PC-3 (cell line): ENCODE data around the gene OTX2. TPM values are rescaled to one million over a fixed set of nuclear protein-coding genes. Genes with fewer than 3 reads are reported as not detected.

Source experiments
- ATAC-seq: fragments of 200-7000 bp; cut with Tn5 transposase; 2 replicates; pipeline ENCODE4 v1.9.1; 2020; ENCODE audit warnings: mild to moderate bottlenecking, moderate library complexity
- BruUV-seq: library from RNA; stranded (reverse); fragments of 400-500 nt; replicated peaks from 2 replicates; lab custom pipeline; 2021; lab: Mats Ljungman, UMichigan
- CTCF ChIA-PET: fragments of 300-600 bp; sonication (Branson Sonifier 250); formaldehyde crosslinking; loops from one replicate; lab custom pipeline; 2022; ENCODE audit warnings: antibody characterized with exemption; lab: Charles Lee
- POLR2A ChIA-PET: fragments of 300-600 bp; sonication (Branson Sonifier 250); formaldehyde crosslinking; loops from one replicate; lab custom pipeline; 2022; ENCODE audit warnings: antibody characterized with exemption; ENCODE audit not compliant: unreplicated experiment; lab: Charles Lee
- DNase-seq: peaks from one replicate; pipeline ENCODE4 v3.0.0-alpha.2; 2015
- H2AFZ ChIP-seq: fragments of 300-600 bp; sonication (generic); 2 replicates; pipeline ENCODE4 v1.6.0; 2016; ENCODE audit warnings: antibody characterized with exemption, low read length
- H3F3A ChIP-seq: fragments of 300-600 bp; sonication (generic); one replicate; pipeline ENCODE4 v1.6.0; 2017; ENCODE audit warnings: antibody characterized with exemption, low read length, control low read depth, mild to moderate bottlenecking; ENCODE audit not compliant: unreplicated experiment
- H3K27ac ChIP-seq: fragments of 300-600 bp; sonication (generic); 2 replicates; pipeline ENCODE4 v1.5.1; 2016; ENCODE audit warnings: mild to moderate bottlenecking, low read length
- H3K27me3 ChIP-seq: fragments of 300-600 bp; sonication (generic); 2 replicates; pipeline ENCODE4 v1.6.1; 2016; ENCODE audit warnings: low read length, mixed read lengths
- H3K36me3 ChIP-seq: fragments of 300-600 bp; sonication (generic); 2 replicates; pipeline ENCODE4 v1.6.1; 2016; ENCODE audit warnings: low read depth, mixed run types, low read length, mixed read lengths
- H3K4me1 ChIP-seq: fragments of 300-600 bp; sonication (generic); 2 replicates; pipeline ENCODE4 v1.5.1; 2016; ENCODE audit warnings: low read length; ENCODE audit not compliant: insufficient read depth
- H3K4me2 ChIP-seq: fragments of 300-600 bp; sonication (generic); 2 replicates; pipeline ENCODE4 v1.6.0; 2016; ENCODE audit warnings: low read length
- H3K4me3 ChIP-seq: fragments of 300-600 bp; sonication (generic); 2 replicates; pipeline ENCODE4 v1.5.1; 2016; ENCODE audit warnings: mild to moderate bottlenecking, low read length, mixed read lengths
- H3K79me2 ChIP-seq: fragments of 300-600 bp; sonication (generic); 2 replicates; pipeline ENCODE4 v1.6.1; 2017; ENCODE audit warnings: low read length, mixed read lengths
- H3K9ac ChIP-seq: fragments of 300-600 bp; sonication (generic); 2 replicates; pipeline ENCODE4 v1.6.0; 2016; ENCODE audit warnings: mild to moderate bottlenecking, low read length
- H3K9me2 ChIP-seq: fragments of 300-600 bp; sonication (generic); replicated peaks from 2 replicates; pipeline ENCODE4 v1.6.1; 2016; ENCODE audit warnings: mixed run types, low read length, mixed read lengths
- H3K9me3 ChIP-seq: fragments of 300-600 bp; sonication (generic); 2 replicates; pipeline ENCODE4 v1.6.1; 2016; ENCODE audit warnings: low read length, mixed read lengths
- H4K20me1 ChIP-seq: fragments of 300-600 bp; sonication (generic); 2 replicates; pipeline ENCODE4 v1.6.1; 2016; ENCODE audit warnings: low read length, mixed read lengths
- CTCF ChIP-seq: fragments of 300-600 bp; sonication (generic); conservative IDR thresholded peaks from 2 replicates; pipeline ENCODE4 v1.5.1; 2017; ENCODE audit warnings: antibody characterized with exemption, low read depth, mild to moderate bottlenecking, low read length
- EZH2 ChIP-seq: fragments of 300-600 bp; sonication (generic); IDR thresholded peaks from one replicate; pipeline ENCODE4 v1.6.1; 2017; ENCODE audit warnings: antibody characterized with exemption, mild to moderate bottlenecking, low read length; ENCODE audit not compliant: unreplicated experiment
- EZH2phosphoT487 ChIP-seq: fragments of 300-600 bp; sonication (generic); IDR thresholded peaks from 2 replicates; pipeline ENCODE4 v1.6.1; 2018; ENCODE audit warnings: mild to moderate bottlenecking, antibody characterized with exemption, low read length, borderline replicate concordance
- intact Hi-C: fragments of 100-400 bp; cut with micrococcal nuclease; formaldehyde crosslinking; loops from 2 replicates; pipeline ENCODE4 v1.9.0; 2023
- total RNA-seq: library from RNA; depleted of rRNA; stranded (reverse); fragments of >200 nt; gene quantifications from 2 replicates; pipeline ENCODE4 v1.2.3, GENCODE V29; 2014

OTX2 gene
- total RNA-seq, 1 experiment from 2014 or later: not detected

- BruUV-seq: no TSS peak
- Histone ChIP-seq H4K20me1 (no peaks in the 10 kb centered on the region), H3K9ac (no peak overlapping the region), H3K9me3 (no peaks in the 10 kb centered on the region), H3K4me1 (no peaks in the 10 kb centered on the region), H3K27me3 (peaks cover 94% of the 10 kb centered on the region), H3K79me2 (no peaks in the 10 kb centered on the region), H3K36me3 (no peaks in the 10 kb centered on the region), H2AFZ (no peak overlapping the region), H3K27ac (no peak overlapping the region), H3F3A (no peaks in the 10 kb centered on the region), H3K4me2 (no peak overlapping the region), H3K4me3 (no peak overlapping the region), H3K9me2 (no peaks in the 10 kb centered on the region)
- intact Hi-C loops: no loop called here
- DNase-seq (no peak), ATAC-seq (no peak)
- TF ChIP-seq CTCF (no peak), EZH2 (no peak), EZH2phosphoT487 (no peak)
- ChIA-PET POLR2A (no interaction called here), CTCF (no interaction called here)
Observed at GRCh38 chr14:56797003-56797568, 13.2 kb downstream of the OTX2 start.

DNA sequence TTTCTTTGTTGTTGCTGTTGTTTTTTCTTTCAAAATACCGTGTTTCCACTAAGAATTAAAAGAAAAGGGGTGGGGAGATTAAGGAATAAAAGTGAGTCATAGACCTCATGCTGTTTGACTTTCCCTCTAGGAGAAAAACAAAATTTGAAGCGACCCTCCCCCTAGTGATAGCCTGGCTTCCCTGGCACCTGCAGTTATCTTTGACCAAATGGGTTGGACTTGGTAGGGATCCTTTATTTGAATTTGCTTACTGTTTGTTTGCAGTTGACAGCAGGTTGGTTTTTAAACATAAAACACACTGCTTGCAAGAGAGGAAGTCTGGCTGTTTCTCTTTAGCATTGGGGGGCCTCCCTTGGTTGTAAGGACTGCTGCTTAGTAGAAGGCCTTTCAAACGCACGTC, 14.0 kb downstream of the OTX2 start:
- DNase-seq (no peak), ATAC-seq (no peak)
- Histone ChIP-seq H3K9me2 (no peaks in the 10 kb centered on the region), H3K36me3 (no peaks in the 10 kb centered on the region), H3K27ac (no peak overlapping the region), H3K79me2 (no peaks in the 10 kb centered on the region), H3K27me3 (peaks cover 89% of the 10 kb centered on the region), H4K20me1 (no peaks in the 10 kb centered on the region), H3K9me3 (no peaks in the 10 kb centered on the region), H3K4me3 (no peak overlapping the region), H2AFZ (no peak overlapping the region), H3F3A (no peaks in the 10 kb centered on the region), H3K4me2 (no peak overlapping the region), H3K9ac (no peak overlapping the region), H3K4me1 (no peaks in the 10 kb centered on the region)
- no TSS peak for BruUV-seq
- CTCF ChIA-PET: no interaction called here
- POLR2A ChIA-PET: no interaction called here
- TF ChIP-seq EZH2phosphoT487 (no peak), CTCF (no peak), EZH2 (no peak)
- intact Hi-C loops: no loop called here

- intact Hi-C loops: no loop called here
- BruUV-seq: no TSS peak
- no peak overlapping the region for H3K27ac ChIP-seq
- no peak overlapping the region for H3K4me3 ChIP-seq
- H3K4me2 ChIP-seq: no peak overlapping the region
- H3K9ac ChIP-seq: no peak overlapping the region
- ChIA-PET CTCF (no interaction called here), POLR2A (no interaction called here)
- H3K36me3 ChIP-seq: no peaks in the 10 kb centered on the region
- H3K9me2 ChIP-seq: no peaks in the 10 kb centered on the region
- H4K20me1 ChIP-seq: no peaks in the 10 kb centered on the region
- DNase-seq: no peak
- ATAC-seq: no peak
- H3K9me3 ChIP-seq: no peaks in the 10 kb centered on the region
- H3F3A ChIP-seq: no peaks in the 10 kb centered on the region
- H3K27me3 ChIP-seq: peaks cover 82% of the 10 kb centered on the region
- H3K79me2 ChIP-seq: no peaks in the 10 kb centered on the region
- no peak for TF ChIP-seq CTCF
- no peak overlapping the region for H2AFZ ChIP-seq
- no peaks in the 10 kb centered on the region for H3K4me1 ChIP-seq
Observed at GRCh38 chr14:56795284-56795622, 15.0 kb downstream of the OTX2 start.
